Left ventricle myocardium inferior (tissue), 1 donor: ENCODE results near the gene CDCP2. TPM values are rescaled to one million over a fixed set of nuclear protein-coding genes. Genes with fewer than 3 reads are reported as not detected.

Source experiments
- DNase-seq: peaks from one replicate; pipeline ENCODE4 v3.0.0-alpha.2; 2020
- H3K27ac ChIP-seq: fragments of 200-600 bp; replicated peaks from 2 replicates; pipeline ENCODE4 v1.8.0; 2021
- H3K27me3 ChIP-seq: fragments of 200-600 bp; 2 replicates; pipeline ENCODE4 v1.8.0; 2021; ENCODE audit warnings: low read depth
- H3K36me3 ChIP-seq: fragments of 200-600 bp; 2 replicates; pipeline ENCODE4 v1.8.0; 2021
- H3K4me1 ChIP-seq: fragments of 200-600 bp; 2 replicates; pipeline ENCODE4 v1.8.0; 2021
- H3K4me3 ChIP-seq: fragments of 200-600 bp; 2 replicates; pipeline ENCODE4 v1.8.0; 2021; ENCODE audit warnings: mild to moderate bottlenecking, moderate library complexity
- H3K9me3 ChIP-seq: fragments of 200-600 bp; replicated peaks from 2 replicates; pipeline ENCODE4 v1.8.0; 2021
- intact Hi-C: fragments of 100-400 bp; cut with micrococcal nuclease; formaldehyde crosslinking; loops from one replicate; pipeline ENCODE4 v1.11.0; 2022
- total RNA-seq: library from RNA; stranded (reverse); fragmentation: NEBNext Ultra II Directional; extraction: Animal tissue kit (Norgen Biotek cat#: 25700); gene quantifications from one replicate; pipeline ENCODE4 v1.2.1, GENCODE V29; 2021
- TF ChIP-seq, protein P1 (sequence below): fragments of 200-600 bp; IDR thresholded peaks from 2 replicates; pipeline ENCODE4 v1.8.0; 2021; ENCODE audit warnings: antibody characterized with exemption, mild to moderate bottlenecking, borderline replicate concordance
- donor health status: DM: no; HTN: yes; CAD: no; lungs with severe emphysema.

CDCP2 gene
- total RNA-seq, 1 donor from 2014 or later, result not detected

- Histone ChIP-seq H3K9me3 (no peaks in the 10 kb centered on the region), H3K4me3 (no peak overlapping the region), H3K4me1 (peaks cover 16% of the 10 kb centered on the region), H3K27ac (no peak overlapping the region), H3K36me3 (no peaks in the 10 kb centered on the region), H3K27me3 (no peaks in the 10 kb centered on the region)
- DNase-seq, result no peak
- TF ChIP-seq, protein P1, sequence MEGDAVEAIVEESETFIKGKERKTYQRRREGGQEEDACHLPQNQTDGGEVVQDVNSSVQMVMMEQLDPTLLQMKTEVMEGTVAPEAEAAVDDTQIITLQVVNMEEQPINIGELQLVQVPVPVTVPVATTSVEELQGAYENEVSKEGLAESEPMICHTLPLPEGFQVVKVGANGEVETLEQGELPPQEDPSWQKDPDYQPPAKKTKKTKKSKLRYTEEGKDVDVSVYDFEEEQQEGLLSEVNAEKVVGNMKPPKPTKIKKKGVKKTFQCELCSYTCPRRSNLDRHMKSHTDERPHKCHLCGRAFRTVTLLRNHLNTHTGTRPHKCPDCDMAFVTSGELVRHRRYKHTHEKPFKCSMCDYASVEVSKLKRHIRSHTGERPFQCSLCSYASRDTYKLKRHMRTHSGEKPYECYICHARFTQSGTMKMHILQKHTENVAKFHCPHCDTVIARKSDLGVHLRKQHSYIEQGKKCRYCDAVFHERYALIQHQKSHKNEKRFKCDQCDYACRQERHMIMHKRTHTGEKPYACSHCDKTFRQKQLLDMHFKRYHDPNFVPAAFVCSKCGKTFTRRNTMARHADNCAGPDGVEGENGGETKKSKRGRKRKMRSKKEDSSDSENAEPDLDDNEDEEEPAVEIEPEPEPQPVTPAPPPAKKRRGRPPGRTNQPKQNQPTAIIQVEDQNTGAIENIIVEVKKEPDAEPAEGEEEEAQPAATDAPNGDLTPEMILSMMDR, result no peak
- intact Hi-C loops, result no loop called here
Observed at GRCh38 chr1:54156201-54156600, 3.4 kb upstream of the CDCP2 start.

- H3K4me1 ChIP-seq, result peaks cover 6% of the 10 kb centered on the region
- H3K27ac ChIP-seq, result peak overlapping the region; percentile 7
- no peaks in the 10 kb centered on the region for H3K9me3 ChIP-seq
- intact Hi-C loops, result no loop called here
- H3K36me3 ChIP-seq, result no peaks in the 10 kb centered on the region
- H3K4me3 ChIP-seq, result no peak overlapping the region
- no peaks in the 10 kb centered on the region for H3K27me3 ChIP-seq
- DNase-seq, result peak; percentile 47
- TF ChIP-seq, protein P1, result no peak
Observed at GRCh38 chr1:54153535-54154439, 987 bp upstream of the CDCP2 start.

DNA sequence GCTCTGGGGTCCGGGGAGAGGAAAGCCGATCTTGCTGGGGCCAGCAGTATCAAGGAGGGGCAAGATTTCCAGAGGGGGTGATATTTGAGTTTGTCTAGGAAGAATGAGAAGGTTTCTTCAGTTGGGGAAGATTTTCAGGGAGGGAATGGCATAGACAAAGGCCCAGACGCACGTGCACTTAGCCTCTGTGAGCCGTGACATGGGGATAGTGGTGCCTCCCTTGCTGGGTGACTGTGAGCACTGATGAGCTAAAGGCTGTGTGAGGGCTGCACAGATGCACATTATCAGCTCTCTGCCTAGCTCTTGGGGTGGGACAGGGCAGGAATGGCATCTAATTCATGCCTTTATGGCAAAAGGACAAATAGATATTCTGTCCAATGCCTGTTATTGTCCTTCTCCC is 1.8 kb downstream of the CDCP2 start:
- intact Hi-C loops, result no loop called here
- peaks cover 6% of the 10 kb centered on the region for H3K4me1 ChIP-seq

GRCh38 chr1:54149734-54150133 is 3.1 kb downstream of the CDCP2 start:
- Histone ChIP-seq H3K9me3 (no peaks in the 10 kb centered on the region), H3K27me3 (no peaks in the 10 kb centered on the region), H3K27ac (no peak overlapping the region), H3K4me3 (no peak overlapping the region), H3K4me1 (peaks cover 6% of the 10 kb centered on the region), H3K36me3 (no peaks in the 10 kb centered on the region)
- intact Hi-C loops, result no loop called here
- TF ChIP-seq, protein P1, result no peak
- no peak for DNase-seq

More for the DNA sequence above, 1.8 kb downstream of the CDCP2 start:
- no peak for DNase-seq
- Histone ChIP-seq H3K27ac (no peak overlapping the region), H3K36me3 (no peaks in the 10 kb centered on the region), H3K4me3 (no peak overlapping the region), H3K9me3 (no peaks in the 10 kb centered on the region), H3K27me3 (no peaks in the 10 kb centered on the region)
- TF ChIP-seq, protein P1, result no peak

- Histone ChIP-seq H3K4me3 (no peak overlapping the region), H3K36me3 (no peaks in the 10 kb centered on the region), H3K27ac (no peak overlapping the region), H3K4me1 (no peaks in the 10 kb centered on the region), H3K9me3 (no peaks in the 10 kb centered on the region), H3K27me3 (no peaks in the 10 kb centered on the region)
- DNase-seq, result no peak
- TF ChIP-seq, protein P1, result no peak
- intact Hi-C loops, result no loop called here
Observed at GRCh38 chr1:54144366-54144765, 8.4 kb downstream of the CDCP2 start.
